NCI-H1105 (cell line): ENCODE results near the gene S100A9.
"Not testable (repeated sequence)": the region's sequence is repeated elsewhere in the genome, so short reads cannot be mapped to it uniquely, and the experiment has no call there.

ENCODE experiments used
- DNase-seq: peaks from one replicate; lab custom pipeline; 2025; lab: John Stamatoyannopoulos, UW

Gene S100A9

GRCh38 chr1:153407274-153407673 lies 49.6 kb downstream of the S100A9 start:
- DNase-seq, result not testable (repeated sequence)
